AG08395 (cell line): ENCODE measurements around the gene NCOA7.
"Not testable (repeated sequence)": the region's sequence is repeated elsewhere in the genome, so short reads cannot be mapped to it uniquely, and the experiment has no call there.

Source experiments
- DNase-seq: peaks from one replicate; pipeline ENCODE4 v3.0.0; 2012; ENCODE audit warnings: mixed read lengths, low spot score

NCOA7 gene

GRCh38 chr6:125868252-125868651 lies 77.5 kb downstream of the NCOA7 start:
- DNase-seq, result peak; percentile 37

- peak; percentile 7 for DNase-seq
Measured at GRCh38 chr6:125868678-125869395, 78.1 kb downstream of the NCOA7 start.

GRCh38 chr6:125869427-125869826 lies 78.7 kb downstream of the NCOA7 start:
- no peak for DNase-seq

- DNase-seq, result no peak
Measured at GRCh38 chr6:125871365-125871764, 80.6 kb downstream of the NCOA7 start.

GRCh38 chr6:125872259-125872921 lies 81.6 kb downstream of the NCOA7 start:
- DNase-seq, result no peak

- DNase-seq, result no peak
Measured at GRCh38 chr6:125882243-125882642, 91.5 kb downstream of the NCOA7 start.

GRCh38 chr6:125884634-125885371 lies 94.0 kb downstream of the NCOA7 start:
- no peak for DNase-seq

GRCh38 chr6:125886021-125886420 lies 95.3 kb downstream of the NCOA7 start:
- DNase-seq, result no peak

GRCh38 chr6:125886914-125887313 lies 96.2 kb downstream of the NCOA7 start:
- no peak for DNase-seq

GRCh38 chr6:125887372-125887771 lies 96.6 kb downstream of the NCOA7 start:
- DNase-seq, result no peak

GRCh38 chr6:125888989-125889656 lies 98.4 kb downstream of the NCOA7 start:
- peak; percentile 12 for DNase-seq

- no peak for DNase-seq
Measured at GRCh38 chr6:125899726-125900182, 109.0 kb downstream of the NCOA7 start.

- peak; percentile 50 for DNase-seq
Measured at GRCh38 chr6:125904871-125905270, 114.1 kb downstream of the NCOA7 start.

GRCh38 chr6:125906158-125906998 lies 115.6 kb downstream of the NCOA7 start:
- DNase-seq, result peak; percentile 35

- DNase-seq, result peak; percentile 16
Measured at GRCh38 chr6:125910527-125910926, 119.8 kb downstream of the NCOA7 start.

- not testable (repeated sequence) for DNase-seq
Measured at GRCh38 chr6:125911051-125911451, 120.3 kb downstream of the NCOA7 start.

GRCh38 chr6:125912430-125912829 lies 121.7 kb downstream of the NCOA7 start:
- DNase-seq, result not testable (repeated sequence)

- DNase-seq, result no peak
Measured at GRCh38 chr6:125913145-125913544, 122.4 kb downstream of the NCOA7 start.

- peak; percentile 81 for DNase-seq
Measured at GRCh38 chr6:125913864-125914351, 123.1 kb downstream of the NCOA7 start.

GRCh38 chr6:125918230-125918629 lies 127.5 kb downstream of the NCOA7 start:
- DNase-seq, result no peak
